WTC11 (cell line): ENCODE measurements around the gene SLC12A9. TPM values are rescaled to one million over a fixed set of nuclear protein-coding genes. Genes with fewer than 3 reads are reported as not detected.
A peak's percentile ranks its signal among the peaks of the same experiment; 100 is the strongest.

Source experiments
- ATAC-seq: fragments of 200-7000 bp; cut with Tn5 transposase; 2 replicates; pipeline ENCODE4 v1.10.0; 2021; ENCODE audit warnings: mild to moderate bottlenecking, moderate library complexity
- CTCF ChIA-PET: fragments of 300-600 bp; sonication (Branson Sonifier 250); formaldehyde crosslinking; loops from one replicate; lab custom pipeline; 2021; ENCODE audit warnings: antibody characterized with exemption; lab: Charles Lee
- POLR2A ChIA-PET: fragments of 350-600 bp; sonication (Branson Sonifier 250); formaldehyde crosslinking; loops from one replicate; lab custom pipeline; 2021; ENCODE audit warnings: antibody characterized with exemption; lab: Charles Lee
- DNase-seq: peaks from one replicate; pipeline ENCODE4 v3.0.0; 2021; ENCODE audit warnings: low spot score
- H3K27ac Mint-ChIP-seq: 2 replicates; pipeline ENCODE4 v1.8.0; 2021; ENCODE audit warnings: mixed read lengths
- H3K27me3 Mint-ChIP-seq: 2 replicates; pipeline ENCODE4 v1.8.0; 2021; ENCODE audit warnings: low read depth, mild to moderate bottlenecking, moderate library complexity, mixed read lengths
- H3K36me3 Mint-ChIP-seq: 2 replicates; pipeline ENCODE4 v1.8.0; 2021; ENCODE audit warnings: mixed read lengths
- H3K4me1 Mint-ChIP-seq: 2 replicates; pipeline ENCODE4 v1.8.0; 2022; ENCODE audit warnings: mixed read lengths
- H3K4me3 Mint-ChIP-seq: 2 replicates; pipeline ENCODE4 v1.8.0; 2021; ENCODE audit warnings: mild to moderate bottlenecking, moderate library complexity, mixed read lengths
- H3K9me3 Mint-ChIP-seq: 2 replicates; pipeline ENCODE4 v1.8.0; 2021; ENCODE audit warnings: mixed read lengths
- ATF1 ChIP-seq: sonication (generic); formaldehyde crosslinking; IDR thresholded peaks from 2 replicates; pipeline ENCODE4 v1.8.1; 2023; ENCODE audit warnings: mild to moderate bottlenecking, moderate library complexity, missing genetic modification reagents
- E2F1 ChIP-seq: sonication (generic); formaldehyde crosslinking; IDR thresholded peaks from 2 replicates; pipeline ENCODE4 v1.8.0; 2022; ENCODE audit warnings: mild to moderate bottlenecking, missing genetic modification reagents
- E2F4 ChIP-seq: sonication (generic); formaldehyde crosslinking; IDR thresholded peaks from 2 replicates; pipeline ENCODE4 v1.8.1; 2022; ENCODE audit warnings: low read depth, mild to moderate bottlenecking, moderate library complexity, missing genetic modification reagents, borderline replicate concordance
- E2F5 ChIP-seq: sonication (generic); formaldehyde crosslinking; IDR thresholded peaks from 2 replicates; pipeline ENCODE4 v1.8.1; 2022; ENCODE audit warnings: mild to moderate bottlenecking, moderate library complexity, missing genetic modification reagents
- ELF4 ChIP-seq: sonication (generic); formaldehyde crosslinking; IDR thresholded peaks from 2 replicates; pipeline ENCODE4 v1.8.1; 2022; ENCODE audit warnings: low read depth, mild to moderate bottlenecking, moderate library complexity, missing genetic modification reagents
- ETV6 ChIP-seq: sonication (generic); formaldehyde crosslinking; IDR thresholded peaks from 2 replicates; pipeline ENCODE4 v1.8.1; 2022; ENCODE audit warnings: mild to moderate bottlenecking, missing genetic modification reagents
- GABPB1 ChIP-seq: sonication (generic); formaldehyde crosslinking; IDR thresholded peaks from 2 replicates; pipeline ENCODE4 v1.8.1; 2023; ENCODE audit warnings: mild to moderate bottlenecking, missing genetic modification reagents
- IRF1 ChIP-seq: sonication (generic); formaldehyde crosslinking; IDR thresholded peaks from 2 replicates; pipeline ENCODE4 v1.8.0; 2023; ENCODE audit warnings: missing genetic modification reagents
- MLX ChIP-seq: sonication (generic); formaldehyde crosslinking; IDR thresholded peaks from 2 replicates; pipeline ENCODE4 v1.8.1; 2023; ENCODE audit warnings: mild to moderate bottlenecking, missing genetic modification reagents, moderate library complexity
- MXD4 ChIP-seq: fragments of 250-450 bp; sonication (Bioruptor Pico); IDR thresholded peaks from 2 replicates; pipeline ENCODE4 v1.8.0; 2021; ENCODE audit warnings: mild to moderate bottlenecking, moderate library complexity, borderline replicate concordance
- NFYB ChIP-seq: sonication (generic); formaldehyde crosslinking; conservative IDR thresholded peaks from 2 replicates; pipeline ENCODE4 v1.8.0; 2022; ENCODE audit warnings: low read depth, missing genetic modification reagents
- SP1 ChIP-seq: sonication (generic); formaldehyde crosslinking; conservative IDR thresholded peaks from 2 replicates; pipeline ENCODE4 v1.8.1; 2022; ENCODE audit warnings: missing genetic modification reagents
- ZNF138 ChIP-seq: sonication (generic); formaldehyde crosslinking; conservative IDR thresholded peaks from 2 replicates; pipeline ENCODE4 v1.8.1; 2022; ENCODE audit warnings: mild to moderate bottlenecking, moderate library complexity, missing genetic modification reagents
- ZNF317 ChIP-seq: sonication (generic); formaldehyde crosslinking; IDR thresholded peaks from 2 replicates; pipeline ENCODE4 v1.8.1; 2023; ENCODE audit warnings: low read depth, mild to moderate bottlenecking, moderate library complexity, missing genetic modification reagents, borderline replicate concordance
- ZNF396 ChIP-seq: fragments of 250-450 bp; sonication (Bioruptor Pico); IDR thresholded peaks from 2 replicates; pipeline ENCODE4 v1.8.0; 2021; ENCODE audit warnings: mild to moderate bottlenecking, moderate library complexity, borderline replicate concordance
- total RNA-seq: library from RNA; stranded (reverse); gene quantifications from 3 replicates; pipeline ENCODE4 v1.2.3, GENCODE V29; 2021
- TF ChIP-seq, protein P1 (sequence below): sonication (generic); formaldehyde crosslinking; IDR thresholded peaks from 2 replicates; pipeline ENCODE4 v1.8.1; 2022; ENCODE audit warnings: low read depth, missing genetic modification reagents, borderline replicate concordance
- TF ChIP-seq, protein P2 (sequence below): fragments of 250-450 bp; sonication (Bioruptor Pico); IDR thresholded peaks from 2 replicates; pipeline ENCODE4 v2.1.2; 2022; ENCODE audit warnings: mild to moderate bottlenecking, moderate library complexity
- TF ChIP-seq, protein P3 (sequence below): fragments of 250-450 bp; sonication (Bioruptor Pico); IDR thresholded peaks from 2 replicates; pipeline ENCODE4 v1.9.0; 2021; ENCODE audit warnings: mild to moderate bottlenecking, borderline replicate concordance

Gene SLC12A9
- total RNA-seq, 1 experiment from 2014 or later = 39.3 TPM

DNA sequence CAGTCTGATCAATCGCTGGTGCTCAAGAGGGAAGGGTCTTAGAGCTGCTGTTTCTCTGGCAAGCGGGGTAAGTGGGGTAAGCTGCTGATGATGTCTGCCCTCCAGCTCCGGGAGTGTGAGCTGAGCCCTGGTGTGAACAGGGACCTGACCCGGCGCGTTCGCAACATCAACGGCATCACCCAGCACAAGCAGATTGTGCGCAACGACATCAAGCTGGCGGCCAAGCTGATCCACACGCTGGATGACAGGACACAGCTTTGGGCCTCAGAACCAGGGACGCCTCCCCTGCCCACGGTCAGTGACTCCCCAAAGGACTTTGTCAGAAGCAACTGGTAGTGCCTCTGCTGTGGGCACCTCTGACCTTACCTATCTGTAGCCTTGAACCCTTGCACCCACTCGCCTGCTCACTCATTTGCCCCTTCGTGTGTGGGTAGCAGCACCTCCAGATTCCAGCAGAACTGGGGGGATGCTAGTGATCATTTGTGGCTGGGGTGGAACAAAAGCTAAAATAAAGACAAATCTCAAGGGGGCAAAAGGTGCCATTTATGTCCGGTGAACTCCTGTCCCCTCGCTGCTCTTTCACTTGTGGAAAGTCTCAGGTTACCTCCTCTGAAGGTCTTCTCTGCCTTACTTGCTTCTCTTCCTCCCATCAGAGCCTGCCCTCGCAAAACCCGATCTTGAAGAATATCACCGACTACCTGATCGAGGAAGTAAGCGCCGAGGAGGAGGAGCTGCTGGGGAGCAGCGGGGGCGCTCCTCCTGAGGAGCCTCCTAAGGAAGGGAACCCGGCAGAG lies 33.8 kb downstream of the SLC12A9 start:
- peak overlapping the region; percentile 70; the same call in 1 of the 2 replicates for H3K27ac Mint-ChIP-seq
- H3K4me1 Mint-ChIP-seq = peaks cover 31% of the 10 kb centered on the region
- ChIA-PET CTCF (interaction anchor here (1.0 to 2.1 kb wide), 4 partner anchors 11 to 86 kb away, joined by 3 to 6 read pairs (median 5); partner anchors contain the start of gene SRRT), POLR2A (interaction anchor here (0.5 to 6.2 kb wide), 4 partner anchors 11 to 348 kb away, joined by 3 to 71 read pairs (median 3); partner anchors contain the start of genes PLOD3 and SRRT)
- peaks cover 70% of the 10 kb centered on the region for H3K36me3 Mint-ChIP-seq
- H3K27me3 Mint-ChIP-seq = no peaks in the 10 kb centered on the region
- TF ChIP-seq ATF1 (CRISPR knock-in tag) (0 out of 2 replicates have a peak, but pooled peaks have one; percentile 43), GABPB1 (CRISPR knock-in tag) (no peak), E2F4 (no peak)
- ATAC-seq (no peak), DNase-seq (no peak)
- H3K4me3 Mint-ChIP-seq = no peak overlapping the region
- no peaks in the 10 kb centered on the region for H3K9me3 Mint-ChIP-seq

- Mint-ChIP-seq H3K27ac (peak overlapping the region; percentile 70), H3K4me1 (peaks cover 36% of the 10 kb centered on the region)
- POLR2A ChIA-PET = interaction anchor here (0.5 to 6.2 kb wide), 3 partner anchors 12 to 330 kb away, joined by 3 to 71 read pairs (median 3); partner anchors contain the start of genes PLOD3 and SRRT
- TF ChIP-seq ZNF138 (CRISPR knock-in tag) = no peak
- TF ChIP-seq E2F5 = no peak
- no peak for TF ChIP-seq SP1 (CRISPR knock-in tag)
- TF ChIP-seq E2F1 (CRISPR knock-in tag) = no peak
- no peak for TF ChIP-seq NFYB
- TF ChIP-seq ZNF396 (CRISPR knock-in tag) = no peak
- TF ChIP-seq, protein P1, sequence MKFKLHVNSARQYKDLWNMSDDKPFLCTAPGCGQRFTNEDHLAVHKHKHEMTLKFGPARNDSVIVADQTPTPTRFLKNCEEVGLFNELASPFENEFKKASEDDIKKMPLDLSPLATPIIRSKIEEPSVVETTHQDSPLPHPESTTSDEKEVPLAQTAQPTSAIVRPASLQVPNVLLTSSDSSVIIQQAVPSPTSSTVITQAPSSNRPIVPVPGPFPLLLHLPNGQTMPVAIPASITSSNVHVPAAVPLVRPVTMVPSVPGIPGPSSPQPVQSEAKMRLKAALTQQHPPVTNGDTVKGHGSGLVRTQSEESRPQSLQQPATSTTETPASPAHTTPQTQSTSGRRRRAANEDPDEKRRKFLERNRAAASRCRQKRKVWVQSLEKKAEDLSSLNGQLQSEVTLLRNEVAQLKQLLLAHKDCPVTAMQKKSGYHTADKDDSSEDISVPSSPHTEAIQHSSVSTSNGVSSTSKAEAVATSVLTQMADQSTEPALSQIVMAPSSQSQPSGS (CRISPR knock-in tag) = no peak
- no peak for TF ChIP-seq MXD4 (CRISPR knock-in tag)
- TF ChIP-seq ETV6 (CRISPR knock-in tag) = no peak
- TF ChIP-seq, protein P2, sequence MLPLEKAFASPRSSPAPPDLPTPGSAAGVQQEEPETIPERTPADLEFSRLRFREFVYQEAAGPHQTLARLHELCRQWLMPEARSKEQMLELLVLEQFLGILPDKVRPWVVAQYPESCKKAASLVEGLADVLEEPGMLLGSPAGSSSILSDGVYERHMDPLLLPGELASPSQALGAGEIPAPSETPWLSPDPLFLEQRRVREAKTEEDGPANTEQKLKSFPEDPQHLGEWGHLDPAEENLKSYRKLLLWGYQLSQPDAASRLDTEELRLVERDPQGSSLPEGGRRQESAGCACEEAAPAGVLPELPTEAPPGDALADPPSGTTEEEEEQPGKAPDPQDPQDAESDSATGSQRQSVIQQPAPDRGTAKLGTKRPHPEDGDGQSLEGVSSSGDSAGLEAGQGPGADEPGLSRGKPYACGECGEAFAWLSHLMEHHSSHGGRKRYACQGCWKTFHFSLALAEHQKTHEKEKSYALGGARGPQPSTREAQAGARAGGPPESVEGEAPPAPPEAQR (CRISPR knock-in tag) = no peak
- TF ChIP-seq, protein P3, sequence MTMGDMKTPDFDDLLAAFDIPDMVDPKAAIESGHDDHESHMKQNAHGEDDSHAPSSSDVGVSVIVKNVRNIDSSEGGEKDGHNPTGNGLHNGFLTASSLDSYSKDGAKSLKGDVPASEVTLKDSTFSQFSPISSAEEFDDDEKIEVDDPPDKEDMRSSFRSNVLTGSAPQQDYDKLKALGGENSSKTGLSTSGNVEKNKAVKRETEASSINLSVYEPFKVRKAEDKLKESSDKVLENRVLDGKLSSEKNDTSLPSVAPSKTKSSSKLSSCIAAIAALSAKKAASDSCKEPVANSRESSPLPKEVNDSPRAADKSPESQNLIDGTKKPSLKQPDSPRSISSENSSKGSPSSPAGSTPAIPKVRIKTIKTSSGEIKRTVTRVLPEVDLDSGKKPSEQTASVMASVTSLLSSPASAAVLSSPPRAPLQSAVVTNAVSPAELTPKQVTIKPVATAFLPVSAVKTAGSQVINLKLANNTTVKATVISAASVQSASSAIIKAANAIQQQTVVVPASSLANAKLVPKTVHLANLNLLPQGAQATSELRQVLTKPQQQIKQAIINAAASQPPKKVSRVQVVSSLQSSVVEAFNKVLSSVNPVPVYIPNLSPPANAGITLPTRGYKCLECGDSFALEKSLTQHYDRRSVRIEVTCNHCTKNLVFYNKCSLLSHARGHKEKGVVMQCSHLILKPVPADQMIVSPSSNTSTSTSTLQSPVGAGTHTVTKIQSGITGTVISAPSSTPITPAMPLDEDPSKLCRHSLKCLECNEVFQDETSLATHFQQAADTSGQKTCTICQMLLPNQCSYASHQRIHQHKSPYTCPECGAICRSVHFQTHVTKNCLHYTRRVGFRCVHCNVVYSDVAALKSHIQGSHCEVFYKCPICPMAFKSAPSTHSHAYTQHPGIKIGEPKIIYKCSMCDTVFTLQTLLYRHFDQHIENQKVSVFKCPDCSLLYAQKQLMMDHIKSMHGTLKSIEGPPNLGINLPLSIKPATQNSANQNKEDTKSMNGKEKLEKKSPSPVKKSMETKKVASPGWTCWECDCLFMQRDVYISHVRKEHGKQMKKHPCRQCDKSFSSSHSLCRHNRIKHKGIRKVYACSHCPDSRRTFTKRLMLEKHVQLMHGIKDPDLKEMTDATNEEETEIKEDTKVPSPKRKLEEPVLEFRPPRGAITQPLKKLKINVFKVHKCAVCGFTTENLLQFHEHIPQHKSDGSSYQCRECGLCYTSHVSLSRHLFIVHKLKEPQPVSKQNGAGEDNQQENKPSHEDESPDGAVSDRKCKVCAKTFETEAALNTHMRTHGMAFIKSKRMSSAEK (CRISPR knock-in tag) = no peak
- no peak for TF ChIP-seq IRF1 (CRISPR knock-in tag)
- TF ChIP-seq ELF4 (CRISPR knock-in tag) = no peak
- TF ChIP-seq E2F4 = no peak
- TF ChIP-seq MLX = no peak
- no peak for TF ChIP-seq ZNF317
Observed at GRCh38 chr7:100886936-100887515, 34.5 kb downstream of the SLC12A9 start.

More at GRCh38 chr7:100886936-100887515, 34.5 kb downstream of the SLC12A9 start:
- no peaks in the 10 kb centered on the region for H3K27me3 Mint-ChIP-seq
- CTCF ChIA-PET = interaction anchor here (1.0 to 2.1 kb wide), 4 partner anchors 12 to 86 kb away, joined by 3 to 6 read pairs (median 5); partner anchors contain the start of gene SRRT
- H3K4me3 Mint-ChIP-seq = no peak overlapping the region
- H3K9me3 Mint-ChIP-seq = no peaks in the 10 kb centered on the region
- DNase-seq (no peak), ATAC-seq (no peak)
- peaks cover 63% of the 10 kb centered on the region for H3K36me3 Mint-ChIP-seq
